ENCODE measurements around the gene COL5A1. TPM values are rescaled to one million over a fixed set of nuclear protein-coding genes. Genes with fewer than 3 reads are reported as not detected.

Gene COL5A1
- total and polyA plus RNA-seq, 2 donors from 2014 or later: 2.4 to 23.8 TPM

GRCh38 chr9:134826336-134827285 is 185.0 kb downstream of the COL5A1 start:
- H3K36me3 ChIP-seq (ENCODE audit: control insufficient read depth in 2 of 3, insufficient read depth in 3 of 3, low read length in 3 of 3): peaks cover 0 to 9% (median 5%) of the 10 kb centered on the region in 3 donors
- H3K9me3 ChIP-seq (ENCODE audit: control insufficient read depth in 2 of 3, insufficient read depth in 1 of 3, low read length in 3 of 3): peaks cover 0 to 2% (median 0%) of the 10 kb centered on the region in 3 donors
- H3K27me3 ChIP-seq (ENCODE audit: control insufficient read depth, insufficient read depth, low read length): no peaks in the 10 kb centered on the region
- H3K9ac ChIP-seq (ENCODE audit: low read length in 3 of 3): no peak overlapping the region
- no peak overlapping the region for H3K27ac ChIP-seq (ENCODE audit: low read depth in 2 of 2, low read length in 2 of 2)
- intact Hi-C loops (cut with DNase I): no loop called here
- H3K4me3 ChIP-seq (ENCODE audit: low read length in 3 of 3): no peak overlapping the region
- H3K4me1 ChIP-seq (ENCODE audit: control insufficient read depth in 2 of 3, insufficient read depth in 2 of 3, low read depth in 1 of 3, low read length in 3 of 3): no peaks in the 10 kb centered on the region
- FAIRE-seq: no peak
- no peak for TF ChIP-seq CTCF (IDR thresholded peaks at IDR 0.05; ENCODE audit: borderline replicate concordance, extremely low read depth, insufficient read depth)
- DNase-seq: no peak

- no peaks in the 10 kb centered on the region for H3K4me1 ChIP-seq (ENCODE audit: control insufficient read depth in 2 of 3, insufficient read depth in 2 of 3, low read depth in 1 of 3, low read length in 3 of 3)
- DNase-seq (peak in 1 of 5 donors; percentile 45), FAIRE-seq (no peak)
- no peak overlapping the region for H3K4me3 ChIP-seq (ENCODE audit: low read length in 3 of 3)
- peaks cover 0 to 2% (median 0%) of the 10 kb centered on the region in 3 donors for H3K9me3 ChIP-seq (ENCODE audit: control insufficient read depth in 2 of 3, insufficient read depth in 1 of 3, low read length in 3 of 3)
- H3K27ac ChIP-seq (ENCODE audit: low read depth in 2 of 2, low read length in 2 of 2): no peak overlapping the region
- intact Hi-C loops (cut with DNase I): no loop called here
- H3K27me3 ChIP-seq (ENCODE audit: control insufficient read depth, insufficient read depth, low read length): no peaks in the 10 kb centered on the region
- TF ChIP-seq CTCF (IDR thresholded peaks at IDR 0.05; ENCODE audit: borderline replicate concordance, extremely low read depth, insufficient read depth): no peak
- peaks cover 0 to 9% (median 5%) of the 10 kb centered on the region in 3 donors for H3K36me3 ChIP-seq (ENCODE audit: control insufficient read depth in 2 of 3, insufficient read depth in 3 of 3, low read length in 3 of 3)
- no peak overlapping the region for H3K9ac ChIP-seq (ENCODE audit: low read length in 3 of 3)
These were observed 186.0 kb downstream of the COL5A1 start for GRCh38 chr9:134827559-134827958.

GRCh38 chr9:134827993-134828392 is 186.4 kb downstream of the COL5A1 start:
- H3K27me3 ChIP-seq (ENCODE audit: control insufficient read depth, insufficient read depth, low read length): no peaks in the 10 kb centered on the region
- H3K9ac ChIP-seq (ENCODE audit: low read length in 3 of 3): no peak overlapping the region
- H3K4me3 ChIP-seq (ENCODE audit: low read length in 3 of 3): no peak overlapping the region
- DNase-seq: peak in 1 of 5 donors; percentile 65
- peaks cover 0 to 9% (median 5%) of the 10 kb centered on the region in 3 donors for H3K36me3 ChIP-seq (ENCODE audit: control insufficient read depth in 2 of 3, insufficient read depth in 3 of 3, low read length in 3 of 3)
- H3K9me3 ChIP-seq (ENCODE audit: control insufficient read depth in 2 of 3, insufficient read depth in 1 of 3, low read length in 3 of 3): peaks cover 0 to 2% (median 0%) of the 10 kb centered on the region in 3 donors
- no peak overlapping the region for H3K27ac ChIP-seq (ENCODE audit: low read depth in 2 of 2, low read length in 2 of 2)
- intact Hi-C loops (cut with DNase I): no loop called here
- no peak for FAIRE-seq
- H3K4me1 ChIP-seq (ENCODE audit: control insufficient read depth in 2 of 3, insufficient read depth in 2 of 3, low read depth in 1 of 3, low read length in 3 of 3): no peaks in the 10 kb centered on the region
- no peak for TF ChIP-seq CTCF (IDR thresholded peaks at IDR 0.05; ENCODE audit: borderline replicate concordance, extremely low read depth, insufficient read depth)
